Uterus (tissue), 4 donors: ENCODE results near the gene RIC8B. TPM values are rescaled to one million over a fixed set of nuclear protein-coding genes. Genes with fewer than 3 reads are reported as not detected.
"Not testable (repeated sequence)": the region's sequence is repeated elsewhere in the genome, so short reads cannot be mapped to it uniquely, and the experiment has no call there.

Source experiments
- DNase-seq, 2 donors: peaks; one replicate each; pipeline ENCODE4 v3.0.0-alpha.2; 2019 to 2020
- H3K27ac ChIP-seq, 2 donors: fragments of 200-600 bp; sonication (generic); 1 replicate in 1 of 2; 2 replicates in 1 of 2; pipeline ENCODE4 v1.5.1; 2016 to 2018
- H3K27me3 ChIP-seq, 2 donors: fragments of 200-600 bp; sonication (generic); one replicate each; pipeline ENCODE4 v1.5.1; 2018 to 2019; ENCODE audit warnings: control low read depth in 1 of 2
- H3K36me3 ChIP-seq, 2 donors: fragments of 200-600 bp; sonication (generic); one replicate each; pipeline ENCODE4 v1.5.1; 2019; ENCODE audit warnings: control low read depth in 1 of 2
- H3K4me1 ChIP-seq, 2 donors: fragments of 200-600 bp; sonication (generic); one replicate each; pipeline ENCODE4 v1.5.1; 2018 to 2019; ENCODE audit warnings: control low read depth in 1 of 2
- H3K4me3 ChIP-seq, 2 donors: fragments of 200-600 bp; sonication (generic); 1 replicate in 1 of 2; 2 replicates in 1 of 2; pipeline ENCODE4 v1.5.1; 2018 to 2019; ENCODE audit warnings: mild to moderate bottlenecking in 1 of 2
- H3K9me3 ChIP-seq, 2 donors: fragments of 200-600 bp; sonication (generic); one replicate each; pipeline ENCODE4 v1.5.1; 2019; ENCODE audit warnings: control low read depth in 1 of 2
- CTCF ChIP-seq, 4 experiments: fragments of 200-600 bp in 2 of 4; fragments of 450-650 bp in 2 of 4; sonication (generic) in 2 of 4; IDR thresholded peaks; one replicate each; pipeline ENCODE4 v1.5.1; 2016 to 2019; ENCODE audit warnings: antibody characterized with exemption in 4 of 4, mild to moderate bottlenecking in 2 of 4, moderate library complexity in 1 of 4
- POLR2A ChIP-seq, 2 donors: fragments of 450-650 bp; IDR thresholded peaks; one replicate each; pipeline ENCODE4 v1.6.1; 2016; ENCODE audit warnings: antibody characterized with exemption in 2 of 2, mild to moderate bottlenecking in 1 of 2, moderate library complexity in 1 of 2
- intact Hi-C: fragments of 100-400 bp; cut with DNase I; formaldehyde crosslinking; loops from one replicate; pipeline ENCODE4 v1.15.1; 2023; ENCODE audit warnings: low total_unique reads
- total RNA-seq, 4 donors: library from RNA; depleted of rRNA in 3 of 4; stranded (reverse); fragments of >200 nt in 3 of 4; gene quantifications; one replicate each; pipeline versions ENCODE4 v1.1.0 to v1.2.4, GENCODE V29; 2014 to 2023
- donor health status: DM: yes; HTN: yes; CAD: no.

Gene RIC8B
- total RNA-seq, 4 donors from 2014 or later: 23.1 to 49.7 (median 34.0) TPM

- DNase-seq: no peak
- no peaks in the 10 kb centered on the region for H3K36me3 ChIP-seq
- H3K27ac ChIP-seq: no peak overlapping the region
- no peaks in the 10 kb centered on the region for H3K4me1 ChIP-seq
- no peaks in the 10 kb centered on the region for H3K9me3 ChIP-seq
- TF ChIP-seq POLR2A (IDR thresholded peaks at IDR 0.05) (no peak), CTCF (IDR thresholded peaks at IDR 0.05) (peak; percentile 71 to 83 (median 80))
- intact Hi-C loops: loop anchor here (10.0 kb wide), 1 partner anchor 535 kb away; no protein-coding TSS in a partner anchor
- no peaks in the 10 kb centered on the region for H3K27me3 ChIP-seq
- no peak overlapping the region for H3K4me3 ChIP-seq
These were observed 145.5 kb downstream of the RIC8B start for GRCh38 chr12:106919910-106920544.

- not testable (repeated sequence) for H3K4me3 ChIP-seq, DNase-seq, H3K9me3 ChIP-seq, H3K27ac ChIP-seq, H3K4me1 ChIP-seq, H3K27me3 ChIP-seq, H3K36me3 ChIP-seq
- intact Hi-C loops: loop anchor here (10.0 kb wide), 1 partner anchor 537 kb away; no protein-coding TSS in a partner anchor
These were observed 147.5 kb downstream of the RIC8B start for GRCh38 chr12:106921976-106922375.

GRCh38 chr12:106923594-106923993 is 149.1 kb downstream of the RIC8B start:
- H3K27me3 ChIP-seq, H3K27ac ChIP-seq, H3K4me1 ChIP-seq, H3K4me3 ChIP-seq, H3K9me3 ChIP-seq, DNase-seq, H3K36me3 ChIP-seq: not testable (repeated sequence)
- intact Hi-C loops: loop anchor here (10.0 kb wide), 1 partner anchor 539 kb away; no protein-coding TSS in a partner anchor

- Histone ChIP-seq H3K27me3 (no peaks in the 10 kb centered on the region), H3K4me1 (no peaks in the 10 kb centered on the region), H3K4me3 (no peak overlapping the region), H3K36me3 (no peaks in the 10 kb centered on the region), H3K27ac (no peak overlapping the region), H3K9me3 (no peaks in the 10 kb centered on the region)
- intact Hi-C loops: loop anchor here (10.0 kb wide), 1 partner anchor 540 kb away; no protein-coding TSS in a partner anchor
- DNase-seq: no peak
- TF ChIP-seq POLR2A (IDR thresholded peaks at IDR 0.05): no peak
- no peak for TF ChIP-seq CTCF (IDR thresholded peaks at IDR 0.05)
These were observed 149.9 kb downstream of the RIC8B start for GRCh38 chr12:106924268-106924861.

GRCh38 chr12:106926657-106927056 is 152.2 kb downstream of the RIC8B start:
- Histone ChIP-seq H3K4me1 (no peaks in the 10 kb centered on the region), H3K4me3 (no peak overlapping the region), H3K36me3 (no peaks in the 10 kb centered on the region), H3K27me3 (no peaks in the 10 kb centered on the region), H3K9me3 (no peaks in the 10 kb centered on the region), H3K27ac (no peak overlapping the region)
- DNase-seq: no peak
- intact Hi-C loops: loop anchor here (10.0 kb wide), 1 partner anchor 542 kb away; no protein-coding TSS in a partner anchor
- TF ChIP-seq CTCF (IDR thresholded peaks at IDR 0.05): no peak
- TF ChIP-seq POLR2A (IDR thresholded peaks at IDR 0.05): no peak

GRCh38 chr12:106934277-106934676 is 159.8 kb downstream of the RIC8B start:
- no peaks in the 10 kb centered on the region for H3K27me3 ChIP-seq
- no peaks in the 10 kb centered on the region for H3K4me1 ChIP-seq
- H3K27ac ChIP-seq: no peak overlapping the region
- no peak overlapping the region for H3K4me3 ChIP-seq
- DNase-seq: no peak
- no peaks in the 10 kb centered on the region for H3K9me3 ChIP-seq
- no peaks in the 10 kb centered on the region for H3K36me3 ChIP-seq
- intact Hi-C loops: no loop called here
- no peak for TF ChIP-seq CTCF (IDR thresholded peaks at IDR 0.05)
- no peak for TF ChIP-seq POLR2A (IDR thresholded peaks at IDR 0.05)
